K562 (cell line): ENCODE data around the gene FARP2.

Experiments used
- ARHGAP35 ChIP-seq: fragments of 450-650 bp; IDR thresholded peaks from 2 replicates; pipeline ENCODE4 v1.6.1; 2018; ENCODE audit not compliant: partially characterized antibody
- ARID2 ChIP-seq: fragments of 450-650 bp; IDR thresholded peaks from 2 replicates; pipeline ENCODE4 v1.6.1; 2017; ENCODE audit warnings: antibody characterized with exemption, mild to moderate bottlenecking
- NR3C1 ChIP-seq: sonication (generic); formaldehyde crosslinking; IDR thresholded peaks from 2 replicates; pipeline ENCODE4 v1.8.1; 2022; ENCODE audit warnings: missing genetic modification reagents
- POLR2A ChIP-seq: fragments of 450-650 bp; conservative IDR thresholded peaks from 2 replicates; pipeline ENCODE4 v1.6.1; 2016
- POLR2AphosphoS5 ChIP-seq: IDR thresholded peaks from 2 replicates; pipeline ENCODE4 v1.6.1; 2011; ENCODE audit warnings: mild to moderate bottlenecking, low read depth, low read length, moderate library complexity; ENCODE audit not compliant: control insufficient read depth, insufficient read depth

DNA sequence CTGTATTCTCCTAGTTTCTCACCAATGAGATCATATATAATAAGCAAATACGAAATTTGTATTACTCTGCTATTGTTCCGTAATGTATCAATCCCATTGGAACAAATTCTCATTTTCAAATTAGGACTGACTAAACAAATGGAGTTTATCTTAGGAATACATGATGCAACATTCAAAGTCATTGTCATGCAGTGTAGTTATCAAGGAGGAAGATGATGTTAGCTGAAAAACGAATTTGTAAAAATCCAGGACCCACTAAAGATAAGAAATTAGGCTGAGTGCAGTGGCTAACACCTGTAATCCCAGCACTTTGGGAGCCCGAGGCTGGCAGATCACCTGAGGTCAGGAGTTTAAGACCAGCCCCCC lies 25.5 kb upstream of the FARP2 start:
- TF ChIP-seq ARID2 (no peak), ARHGAP35 (no peak), POLR2A (no peak), POLR2AphosphoS5 (no peak), NR3C1 (CRISPR knock-in tag) (no peak)
